Measurements from ENCODE around the gene DUS3L.

The DUS3L gene

DNA sequence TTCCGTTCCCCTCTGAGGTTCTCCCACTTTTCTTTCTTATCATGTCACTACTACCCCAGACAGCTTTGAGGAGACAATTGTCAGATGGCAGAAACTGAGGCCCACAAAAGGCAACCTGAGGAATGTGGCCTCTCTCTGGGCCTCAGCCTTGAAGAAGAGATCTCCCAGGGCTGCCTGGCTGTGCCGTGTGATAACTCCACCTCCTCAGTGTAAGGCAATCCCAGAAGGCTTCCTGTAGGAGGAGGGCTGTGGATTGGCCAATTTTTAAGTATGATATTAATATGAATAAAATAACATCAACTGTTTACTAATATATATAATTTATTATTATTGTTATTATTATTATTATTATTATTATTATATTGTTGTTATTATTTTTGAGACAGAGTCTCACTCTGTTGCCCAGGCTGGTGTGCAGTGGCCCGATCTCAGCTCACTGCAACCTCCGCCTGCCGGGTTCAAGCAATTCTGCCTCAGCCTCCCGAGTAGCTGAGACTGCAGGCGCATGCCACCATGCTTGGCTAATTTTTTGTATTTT, 4.5 kb upstream of the DUS3L start:
- no peak for TF ChIP-seq CTCF (IDR thresholded peaks at IDR 0.05; ENCODE audit: extremely low read depth, missing control alignments)
- no peak for DNase-seq (ENCODE audit: low spot score)

DNA sequence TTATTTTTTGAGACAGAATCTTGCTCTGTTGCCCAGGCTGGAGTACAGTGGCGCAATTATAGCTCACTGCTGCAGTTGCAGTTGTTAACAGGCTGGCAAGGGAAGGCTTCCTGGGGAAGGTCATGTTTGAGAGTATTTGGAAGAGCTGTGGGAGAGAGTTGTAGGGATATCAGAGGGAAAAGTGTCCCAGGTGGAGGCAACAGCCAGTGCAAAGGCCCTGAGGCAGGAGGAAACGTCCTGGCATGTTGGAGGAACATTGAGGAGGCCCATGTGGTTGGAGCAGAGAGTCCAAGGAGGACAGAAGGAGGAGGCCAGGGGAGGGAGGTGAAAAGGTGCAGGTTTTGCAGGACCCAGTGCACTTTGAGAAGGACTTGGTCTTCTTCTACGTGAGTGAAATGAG, 2.2 kb upstream of the DUS3L start:
- no peak for DNase-seq (ENCODE audit: low spot score)
- TF ChIP-seq CTCF (IDR thresholded peaks at IDR 0.05; ENCODE audit: extremely low read depth, missing control alignments) = no peak

DNA sequence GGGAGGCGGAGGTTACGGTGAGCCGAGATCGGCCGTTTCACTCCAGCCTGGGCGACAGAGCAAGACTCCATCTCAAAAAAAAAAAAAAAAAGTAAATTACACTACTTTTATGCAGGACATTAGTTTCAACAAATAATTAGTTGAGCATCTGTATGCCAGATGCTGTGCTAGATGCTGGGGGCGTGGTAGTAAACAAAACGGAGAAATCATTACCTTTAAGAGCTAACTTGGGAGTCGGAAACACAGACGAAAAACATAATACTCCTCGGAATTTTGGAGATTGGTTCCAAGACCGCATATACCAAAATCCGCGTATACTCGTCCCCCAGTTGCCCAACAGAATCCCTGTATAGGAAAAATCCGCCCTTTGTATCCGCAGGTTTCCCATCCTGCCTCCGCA, 1.3 kb upstream of the DUS3L start:
- no peak for DNase-seq (ENCODE audit: low spot score)
- no peak for TF ChIP-seq CTCF (IDR thresholded peaks at IDR 0.05; ENCODE audit: extremely low read depth, missing control alignments)

GRCh38 chr19:5789886-5790558, 941 bp downstream of the DUS3L start:
- TF ChIP-seq CTCF (IDR thresholded peaks at IDR 0.05; ENCODE audit: extremely low read depth, missing control alignments) = no peak
- DNase-seq (ENCODE audit: low spot score) = no peak

- no peak for TF ChIP-seq CTCF (IDR thresholded peaks at IDR 0.05; ENCODE audit: extremely low read depth, missing control alignments)
- no peak for DNase-seq (ENCODE audit: low spot score)
These were observed 1.6 kb downstream of the DUS3L start for GRCh38 chr19:5789351-5789761.

GRCh38 chr19:5788422-5788821, 2.5 kb downstream of the DUS3L start:
- no peak for TF ChIP-seq CTCF (IDR thresholded peaks at IDR 0.05; ENCODE audit: extremely low read depth, missing control alignments)
- no peak for DNase-seq (ENCODE audit: low spot score)

GRCh38 chr19:5787409-5788182, 3.4 kb downstream of the DUS3L start:
- TF ChIP-seq CTCF (IDR thresholded peaks at IDR 0.05; ENCODE audit: extremely low read depth, missing control alignments) = no peak
- no peak for DNase-seq (ENCODE audit: low spot score)
